HG02938 (cell line): ENCODE data around the gene KRT8.
"Not testable (repeated sequence)": the region's sequence is repeated elsewhere in the genome, so short reads cannot be mapped to it uniquely, and the experiment has no call there.

Experiments used
- ATAC-seq: cut with Tn5 transposase; IDR thresholded peaks from one replicate; pipeline ENCODE4 v1.9.1; 2021; ENCODE audit warnings: mild to moderate bottlenecking, moderate library complexity; ENCODE audit not compliant: unreplicated experiment

The KRT8 gene

GRCh38 chr12:52904509-52905300 is at the start of gene KRT8:
Gene KRT8, minus strand, starts transcription at chr12:52905076. Its CDS starts 95 bp downstream, at chr12:52904981.
- not testable (repeated sequence) for ATAC-seq

- ATAC-seq: no peak
Measured at GRCh38 chr12:52953181-52953841, 48.4 kb upstream of the KRT8 start.

GRCh38 chr12:52952076-52952801 is 47.4 kb upstream of the KRT8 start:
- no peak for ATAC-seq

GRCh38 chr12:52951640-52952039 is 46.8 kb upstream of the KRT8 start:
- no peak for ATAC-seq

GRCh38 chr12:52951126-52951525 is 46.2 kb upstream of the KRT8 start:
- no peak for ATAC-seq

GRCh38 chr12:52950553-52950952 is 45.7 kb upstream of the KRT8 start:
- ATAC-seq: no peak

- no peak for ATAC-seq
Measured at GRCh38 chr12:52949413-52950331, 44.8 kb upstream of the KRT8 start.

- no peak for ATAC-seq
Measured at GRCh38 chr12:52947738-52948423, 43.0 kb upstream of the KRT8 start.

GRCh38 chr12:52946797-52947547 is 42.1 kb upstream of the KRT8 start:
- ATAC-seq: no peak

GRCh38 chr12:52946334-52946733 is 41.5 kb upstream of the KRT8 start:
- ATAC-seq: no peak

GRCh38 chr12:52945389-52946232 is 40.7 kb upstream of the KRT8 start:
- no peak for ATAC-seq

GRCh38 chr12:52944683-52945388 is 40.0 kb upstream of the KRT8 start:
- ATAC-seq: no peak

GRCh38 chr12:52942901-52943181 is 38.0 kb upstream of the KRT8 start:
- no peak for ATAC-seq

GRCh38 chr12:52942066-52942900 is 37.4 kb upstream of the KRT8 start:
- no peak for ATAC-seq

GRCh38 chr12:52929538-52929937 is 24.7 kb upstream of the KRT8 start:
- ATAC-seq: no peak

GRCh38 chr12:52927964-52928363 is 23.1 kb upstream of the KRT8 start:
- no peak for ATAC-seq

- no peak for ATAC-seq
Measured at GRCh38 chr12:52926596-52927234, 21.8 kb upstream of the KRT8 start.
